ENCODE measurements around the gene RPS6KA4. TPM values are rescaled to one million over a fixed set of nuclear protein-coding genes. Genes with fewer than 3 reads are reported as not detected.

RPS6KA4 gene
- total RNA-seq, 1 experiment from 2014 or later, result 24.5 TPM

DNA sequence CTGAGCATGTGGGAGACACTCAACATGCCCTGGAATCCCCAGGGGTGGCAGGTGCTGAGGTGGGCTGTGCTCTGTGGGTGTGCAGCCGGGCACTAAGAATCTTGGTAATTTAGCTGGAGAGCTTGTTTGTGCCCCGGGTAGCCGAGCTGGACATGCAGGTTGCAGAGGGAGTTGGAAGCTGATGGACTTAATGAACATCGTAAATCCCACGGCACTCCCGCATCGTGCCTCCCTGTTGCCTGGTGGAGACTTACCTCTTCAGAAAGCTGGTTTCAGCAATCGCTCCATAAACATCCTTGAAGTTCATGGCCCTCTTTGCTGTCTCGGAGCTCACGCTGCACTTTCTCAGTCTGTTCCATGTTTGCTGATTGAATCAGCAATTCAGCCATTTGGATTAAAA lies 29.9 kb downstream of the RPS6KA4 start:
- Histone ChIP-seq H3K36me3 (ENCODE audit: insufficient read depth, low read length, poor library complexity, severe bottlenecking) (no peaks in the 10 kb centered on the region), H3K4me1 (ENCODE audit: insufficient read depth, low read length, poor library complexity, severe bottlenecking) (no peaks in the 10 kb centered on the region), H3K27me3 (replicated peaks; ENCODE audit: insufficient read depth, low read depth, low read length, poor library complexity) (no peaks in the 10 kb centered on the region), H3K4me3 (ENCODE audit: low read depth, low read length, poor library complexity, severe bottlenecking) (no peak overlapping the region), H3K9me3 (ENCODE audit: low read depth, low read length, poor library complexity, severe bottlenecking) (no peaks in the 10 kb centered on the region), H3K27ac (ENCODE audit: low read depth, low read length, poor library complexity, severe bottlenecking) (no peak overlapping the region)
- intact Hi-C loops (cut with micrococcal nuclease; ENCODE audit: unreplicated experiment), result no loop called here
- ChIA-PET POLR2A (ENCODE audit: low non-redundant PET) (no interaction called here), CTCF (no interaction called here)
- DNase-seq (ENCODE audit: low spot score), result no peak
- no TSS peak for BruUV-seq (replicated peaks)
- TF ChIP-seq, protein P1, sequence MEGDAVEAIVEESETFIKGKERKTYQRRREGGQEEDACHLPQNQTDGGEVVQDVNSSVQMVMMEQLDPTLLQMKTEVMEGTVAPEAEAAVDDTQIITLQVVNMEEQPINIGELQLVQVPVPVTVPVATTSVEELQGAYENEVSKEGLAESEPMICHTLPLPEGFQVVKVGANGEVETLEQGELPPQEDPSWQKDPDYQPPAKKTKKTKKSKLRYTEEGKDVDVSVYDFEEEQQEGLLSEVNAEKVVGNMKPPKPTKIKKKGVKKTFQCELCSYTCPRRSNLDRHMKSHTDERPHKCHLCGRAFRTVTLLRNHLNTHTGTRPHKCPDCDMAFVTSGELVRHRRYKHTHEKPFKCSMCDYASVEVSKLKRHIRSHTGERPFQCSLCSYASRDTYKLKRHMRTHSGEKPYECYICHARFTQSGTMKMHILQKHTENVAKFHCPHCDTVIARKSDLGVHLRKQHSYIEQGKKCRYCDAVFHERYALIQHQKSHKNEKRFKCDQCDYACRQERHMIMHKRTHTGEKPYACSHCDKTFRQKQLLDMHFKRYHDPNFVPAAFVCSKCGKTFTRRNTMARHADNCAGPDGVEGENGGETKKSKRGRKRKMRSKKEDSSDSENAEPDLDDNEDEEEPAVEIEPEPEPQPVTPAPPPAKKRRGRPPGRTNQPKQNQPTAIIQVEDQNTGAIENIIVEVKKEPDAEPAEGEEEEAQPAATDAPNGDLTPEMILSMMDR (conservative IDR thresholded peaks at IDR 0.05; ENCODE audit: low read depth, low read length), result no peak
- TF ChIP-seq EZH2 (IDR thresholded peaks at IDR 0.05; ENCODE audit: borderline replicate concordance, low read depth, low read length, poor library complexity, severe bottlenecking), result no peak

DNA sequence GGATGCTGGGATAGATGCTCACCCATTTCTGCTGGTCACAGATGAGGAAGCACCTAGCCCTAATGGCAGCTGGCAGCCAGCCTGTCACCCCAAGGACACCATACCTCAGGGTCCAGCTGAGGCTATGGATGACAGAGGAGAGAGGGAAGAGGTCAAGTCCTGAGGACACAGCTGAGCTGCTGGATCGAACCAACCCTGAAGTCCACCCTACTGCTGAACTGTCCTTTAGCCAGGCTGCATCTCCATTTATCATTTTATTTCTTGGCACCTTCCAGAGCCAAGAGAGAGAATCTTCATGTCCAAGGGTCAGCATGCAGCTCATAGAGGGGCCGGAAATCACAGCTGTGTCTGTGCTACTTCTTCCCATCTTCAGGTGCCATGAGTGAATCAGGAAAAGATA lies 30.9 kb downstream of the RPS6KA4 start:
- Histone ChIP-seq H3K4me3 (ENCODE audit: low read depth, low read length, poor library complexity, severe bottlenecking) (no peak overlapping the region), H3K36me3 (ENCODE audit: insufficient read depth, low read length, poor library complexity, severe bottlenecking) (no peaks in the 10 kb centered on the region), H3K27me3 (replicated peaks; ENCODE audit: insufficient read depth, low read depth, low read length, poor library complexity) (no peaks in the 10 kb centered on the region), H3K4me1 (ENCODE audit: insufficient read depth, low read length, poor library complexity, severe bottlenecking) (no peaks in the 10 kb centered on the region), H3K27ac (ENCODE audit: low read depth, low read length, poor library complexity, severe bottlenecking) (no peak overlapping the region), H3K9me3 (ENCODE audit: low read depth, low read length, poor library complexity, severe bottlenecking) (no peaks in the 10 kb centered on the region)
- POLR2A ChIA-PET (ENCODE audit: low non-redundant PET), result no interaction called here
- intact Hi-C loops (cut with micrococcal nuclease; ENCODE audit: unreplicated experiment), result no loop called here
- TF ChIP-seq EZH2 (IDR thresholded peaks at IDR 0.05; ENCODE audit: borderline replicate concordance, low read depth, low read length, poor library complexity, severe bottlenecking), result no peak
- TF ChIP-seq, protein P1 (conservative IDR thresholded peaks at IDR 0.05; ENCODE audit: low read depth, low read length), result no peak
- no peak for DNase-seq (ENCODE audit: low spot score)
- no TSS peak for BruUV-seq (replicated peaks)
- CTCF ChIA-PET, result no interaction called here

DNA sequence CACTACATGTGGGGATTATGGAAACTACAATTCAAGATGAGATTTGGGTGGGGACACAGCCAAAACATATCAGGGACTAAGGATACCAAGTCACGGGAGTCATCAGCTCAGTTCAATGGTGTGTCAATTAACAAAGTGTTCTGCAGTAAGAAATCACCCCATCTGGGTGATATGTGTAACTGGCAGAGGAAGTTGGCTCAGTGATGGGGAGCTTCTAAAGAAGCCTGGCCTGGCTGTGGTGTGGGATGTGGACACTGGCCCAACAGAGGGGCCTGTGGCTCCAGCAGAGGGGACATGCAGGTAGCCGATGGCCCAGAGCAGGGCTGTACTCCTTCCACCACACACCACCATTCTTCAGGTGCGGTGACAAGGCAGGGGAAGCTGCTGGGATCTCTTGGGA lies 31.6 kb downstream of the RPS6KA4 start:
- Histone ChIP-seq H3K27me3 (replicated peaks; ENCODE audit: insufficient read depth, low read depth, low read length, poor library complexity) (no peaks in the 10 kb centered on the region), H3K9me3 (ENCODE audit: low read depth, low read length, poor library complexity, severe bottlenecking) (no peaks in the 10 kb centered on the region), H3K4me1 (ENCODE audit: insufficient read depth, low read length, poor library complexity, severe bottlenecking) (peaks cover 1% of the 10 kb centered on the region), H3K4me3 (ENCODE audit: low read depth, low read length, poor library complexity, severe bottlenecking) (no peak overlapping the region), H3K27ac (ENCODE audit: low read depth, low read length, poor library complexity, severe bottlenecking) (no peak overlapping the region), H3K36me3 (ENCODE audit: insufficient read depth, low read length, poor library complexity, severe bottlenecking) (no peaks in the 10 kb centered on the region)
- no peak for DNase-seq (ENCODE audit: low spot score)
- intact Hi-C loops (cut with micrococcal nuclease; ENCODE audit: unreplicated experiment), result no loop called here
- CTCF ChIA-PET, result no interaction called here
- no TSS peak for BruUV-seq (replicated peaks)
- TF ChIP-seq, protein P1 (conservative IDR thresholded peaks at IDR 0.05; ENCODE audit: low read depth, low read length), result no peak
- TF ChIP-seq EZH2 (IDR thresholded peaks at IDR 0.05; ENCODE audit: borderline replicate concordance, low read depth, low read length, poor library complexity, severe bottlenecking), result no peak
- POLR2A ChIA-PET (ENCODE audit: low non-redundant PET), result no interaction called here

All from A673 (cell line).